ENCODE data around the gene NOC2L. TPM values are rescaled to one million over a fixed set of nuclear protein-coding genes. Genes with fewer than 3 reads are reported as not detected.

The NOC2L gene
- total RNA-seq, 1 donor from 2014 or later: 90.3 TPM

DNA sequence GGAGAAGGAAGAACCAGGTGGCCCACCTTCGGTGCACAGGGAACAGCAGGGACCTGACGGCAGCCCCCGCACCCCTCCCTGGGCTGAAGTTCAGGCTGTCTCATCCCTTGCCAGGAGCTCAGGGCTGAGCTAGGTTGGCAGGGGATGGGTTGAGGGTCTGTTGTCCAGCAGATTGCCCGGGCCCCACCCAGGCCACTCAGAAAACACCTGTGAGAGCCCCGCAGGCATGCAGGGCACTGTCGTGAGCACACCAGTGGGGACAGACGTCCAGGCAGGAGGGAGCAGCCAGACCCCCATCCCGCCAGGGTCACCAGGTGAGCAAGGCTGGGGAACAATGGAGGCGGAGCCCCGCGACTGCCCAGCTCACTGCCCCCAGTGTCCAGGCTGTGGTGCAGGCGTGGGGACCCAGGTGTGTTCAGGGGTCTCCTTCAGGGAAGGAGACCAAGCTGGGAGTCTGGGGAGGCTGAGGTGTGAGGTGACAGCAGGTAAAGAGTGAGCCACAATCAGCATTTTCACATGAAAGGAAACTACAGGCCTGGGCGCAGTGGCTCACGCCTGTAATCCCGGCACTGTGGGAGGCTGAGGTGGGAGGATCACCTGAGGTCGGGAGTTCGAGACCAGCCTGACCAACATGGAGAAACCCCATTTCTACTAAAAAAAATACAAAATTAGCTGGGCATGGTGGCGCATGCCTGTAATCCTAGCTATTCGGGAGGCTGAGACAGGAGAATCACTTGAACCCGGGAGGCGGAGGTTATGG lies 44.7 kb downstream of the NOC2L start:
- no peak for DNase-seq
- H3K36me3 Mint-ChIP-seq (ENCODE audit: unreplicated experiment): peaks cover 4% of the 10 kb centered on the region
- H3K4me3 Mint-ChIP-seq (ENCODE audit: unreplicated experiment): no peak overlapping the region
- H3K27ac Mint-ChIP-seq (ENCODE audit: unreplicated experiment): no peak overlapping the region
- peaks cover 12% of the 10 kb centered on the region for H3K9me3 Mint-ChIP-seq (ENCODE audit: unreplicated experiment)
- peaks cover 19% of the 10 kb centered on the region for H3K27me3 Mint-ChIP-seq (ENCODE audit: unreplicated experiment)
- TF ChIP-seq, protein P1, sequence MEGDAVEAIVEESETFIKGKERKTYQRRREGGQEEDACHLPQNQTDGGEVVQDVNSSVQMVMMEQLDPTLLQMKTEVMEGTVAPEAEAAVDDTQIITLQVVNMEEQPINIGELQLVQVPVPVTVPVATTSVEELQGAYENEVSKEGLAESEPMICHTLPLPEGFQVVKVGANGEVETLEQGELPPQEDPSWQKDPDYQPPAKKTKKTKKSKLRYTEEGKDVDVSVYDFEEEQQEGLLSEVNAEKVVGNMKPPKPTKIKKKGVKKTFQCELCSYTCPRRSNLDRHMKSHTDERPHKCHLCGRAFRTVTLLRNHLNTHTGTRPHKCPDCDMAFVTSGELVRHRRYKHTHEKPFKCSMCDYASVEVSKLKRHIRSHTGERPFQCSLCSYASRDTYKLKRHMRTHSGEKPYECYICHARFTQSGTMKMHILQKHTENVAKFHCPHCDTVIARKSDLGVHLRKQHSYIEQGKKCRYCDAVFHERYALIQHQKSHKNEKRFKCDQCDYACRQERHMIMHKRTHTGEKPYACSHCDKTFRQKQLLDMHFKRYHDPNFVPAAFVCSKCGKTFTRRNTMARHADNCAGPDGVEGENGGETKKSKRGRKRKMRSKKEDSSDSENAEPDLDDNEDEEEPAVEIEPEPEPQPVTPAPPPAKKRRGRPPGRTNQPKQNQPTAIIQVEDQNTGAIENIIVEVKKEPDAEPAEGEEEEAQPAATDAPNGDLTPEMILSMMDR (IDR thresholded peaks at IDR 0.05; ENCODE audit: partially characterized antibody, unreplicated experiment): no peak
- H3K4me1 Mint-ChIP-seq (ENCODE audit: low read depth, unreplicated experiment): peaks cover 16% of the 10 kb centered on the region

DNA sequence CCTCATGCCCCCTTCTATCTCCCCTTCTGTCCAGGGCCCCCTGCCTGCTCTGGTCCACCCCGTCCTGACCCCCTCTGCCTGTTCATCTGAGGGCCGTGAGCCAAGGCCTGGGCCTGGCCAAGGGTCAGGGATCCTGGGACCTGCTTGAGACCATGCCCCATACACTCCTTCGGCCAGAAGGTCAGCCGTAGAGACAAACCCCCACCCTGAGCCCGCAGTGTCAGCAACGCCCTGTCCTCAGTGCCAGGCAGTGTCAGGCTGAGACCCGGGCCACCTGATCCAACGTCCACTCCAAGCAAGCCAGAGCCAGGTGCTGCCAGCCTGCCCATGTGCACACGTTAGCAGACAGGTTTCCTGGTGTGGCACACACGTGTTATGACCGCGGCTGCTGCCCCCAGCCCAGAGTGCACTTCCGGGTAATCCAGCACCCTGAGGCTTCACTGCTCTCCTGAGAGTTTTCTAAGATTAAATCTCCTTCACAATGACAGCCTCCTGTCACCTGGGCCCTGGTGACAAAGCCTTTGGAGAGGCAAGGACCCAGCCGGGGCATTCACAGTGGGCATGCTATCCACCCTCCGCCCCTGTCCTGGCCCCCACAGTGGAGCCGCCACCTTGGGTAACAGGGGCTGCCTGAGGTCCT lies 45.4 kb downstream of the NOC2L start:
- H3K9me3 Mint-ChIP-seq (ENCODE audit: unreplicated experiment): peaks cover 12% of the 10 kb centered on the region
- peaks cover 16% of the 10 kb centered on the region for H3K4me1 Mint-ChIP-seq (ENCODE audit: low read depth, unreplicated experiment)
- H3K27me3 Mint-ChIP-seq (ENCODE audit: unreplicated experiment): peaks cover 18% of the 10 kb centered on the region
- peak; percentile 10 for DNase-seq
- no peak overlapping the region for H3K27ac Mint-ChIP-seq (ENCODE audit: unreplicated experiment)
- TF ChIP-seq, protein P1 (IDR thresholded peaks at IDR 0.05; ENCODE audit: partially characterized antibody, unreplicated experiment): no peak
- peaks cover 4% of the 10 kb centered on the region for H3K36me3 Mint-ChIP-seq (ENCODE audit: unreplicated experiment)
- H3K4me3 Mint-ChIP-seq (ENCODE audit: unreplicated experiment): no peak overlapping the region

DNA sequence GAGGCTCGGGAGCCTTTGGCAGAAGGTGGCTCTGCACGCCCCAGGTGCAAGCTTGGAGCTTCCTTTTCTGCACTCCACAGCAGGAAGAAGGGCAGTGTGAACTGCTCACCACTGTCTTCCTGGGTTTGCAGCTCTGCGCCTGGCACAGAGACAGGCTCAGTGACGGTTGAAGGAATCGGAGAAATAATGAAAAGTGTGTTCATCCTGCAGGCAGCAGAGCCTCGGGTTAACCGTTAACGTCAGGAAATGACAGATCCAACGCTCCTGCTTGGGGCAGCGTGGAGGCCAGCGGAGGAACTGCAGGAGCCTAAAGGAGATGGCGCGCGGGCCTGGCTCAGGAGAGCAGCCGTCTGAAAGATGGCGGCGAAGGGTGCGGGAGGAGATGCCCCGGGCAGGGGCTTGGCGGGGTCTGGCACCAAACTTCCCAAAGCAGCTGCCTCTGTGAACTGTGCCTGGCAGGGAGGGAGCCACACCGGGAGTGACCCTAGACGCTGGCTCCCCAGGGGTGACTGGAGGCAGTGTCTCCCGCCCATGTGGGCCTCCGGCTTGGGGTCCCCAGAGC lies 46.2 kb downstream of the NOC2L start:
- Mint-ChIP-seq H3K4me1 (ENCODE audit: low read depth, unreplicated experiment) (peaks cover 16% of the 10 kb centered on the region), H3K4me3 (ENCODE audit: unreplicated experiment) (peak overlapping the region; percentile 61)
- DNase-seq: peak; percentile 67

DNA sequence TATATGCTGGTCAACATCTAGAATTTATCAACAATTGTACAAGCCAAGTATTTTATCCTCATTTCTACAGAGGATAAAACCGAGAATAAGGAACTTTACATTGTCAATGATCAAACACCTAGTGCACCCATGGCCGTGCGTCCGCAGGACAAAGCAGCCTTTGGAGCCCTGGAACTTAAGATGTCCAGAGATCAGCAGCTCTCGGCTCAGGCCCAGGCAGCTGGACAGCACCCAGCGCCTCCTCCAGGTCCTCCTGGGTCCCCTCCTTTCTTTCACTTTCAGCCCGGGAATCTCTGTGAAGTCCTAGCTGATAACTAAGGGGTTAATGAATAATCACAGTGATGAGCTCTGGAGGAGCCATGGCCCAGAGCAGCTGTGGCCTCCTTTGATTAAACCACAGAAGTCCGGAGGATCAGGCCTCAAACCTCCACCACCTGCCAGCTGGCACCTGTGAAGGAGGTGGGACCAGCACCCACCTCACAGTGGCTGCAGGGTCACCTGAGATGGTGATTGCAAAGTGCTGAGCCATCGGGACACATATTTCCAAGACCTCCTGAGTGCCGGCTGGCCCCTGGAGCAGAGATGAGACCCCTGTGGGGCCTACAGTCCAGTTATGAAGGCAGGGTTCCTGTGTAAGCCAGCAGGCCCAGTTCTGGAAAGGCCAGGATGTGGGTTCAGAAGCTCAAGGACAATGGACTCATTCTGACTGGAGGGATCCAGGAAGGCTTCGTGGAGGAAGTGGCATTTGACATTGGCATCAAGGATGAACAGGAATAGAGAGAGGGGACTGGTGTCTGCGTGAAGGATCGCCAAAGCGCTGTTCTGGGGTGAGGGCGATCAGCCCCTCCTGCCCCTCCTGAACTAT lies 46.9 kb downstream of the NOC2L start:
- H3K4me3 Mint-ChIP-seq (ENCODE audit: unreplicated experiment): peak overlapping the region; percentile 61
- peak overlapping the region; percentile 59 for H3K27ac Mint-ChIP-seq (ENCODE audit: unreplicated experiment)
- H3K4me1 Mint-ChIP-seq (ENCODE audit: low read depth, unreplicated experiment): peaks cover 14% of the 10 kb centered on the region
- H3K36me3 Mint-ChIP-seq (ENCODE audit: unreplicated experiment): peaks cover 4% of the 10 kb centered on the region
- DNase-seq: peak; percentile 14
- peaks cover 18% of the 10 kb centered on the region for H3K27me3 Mint-ChIP-seq (ENCODE audit: unreplicated experiment)
- TF ChIP-seq, protein P1 (IDR thresholded peaks at IDR 0.05; ENCODE audit: partially characterized antibody, unreplicated experiment): no peak
- H3K9me3 Mint-ChIP-seq (ENCODE audit: unreplicated experiment): peaks cover 11% of the 10 kb centered on the region

More for the DNA sequence above, 46.2 kb downstream of the NOC2L start:
- Mint-ChIP-seq H3K36me3 (ENCODE audit: unreplicated experiment) (peaks cover 4% of the 10 kb centered on the region), H3K27ac (ENCODE audit: unreplicated experiment) (peak overlapping the region; percentile 59), H3K27me3 (ENCODE audit: unreplicated experiment) (peaks cover 17% of the 10 kb centered on the region), H3K9me3 (ENCODE audit: unreplicated experiment) (peaks cover 13% of the 10 kb centered on the region)
- TF ChIP-seq, protein P1 (IDR thresholded peaks at IDR 0.05; ENCODE audit: partially characterized antibody, unreplicated experiment): peak; percentile 60
